H1 (cell line): ENCODE results near the gene PC. TPM values are rescaled to one million over a fixed set of nuclear protein-coding genes. Genes with fewer than 3 reads are reported as not detected.

Source experiments
- CBX5 ChIP-seq: fragments of 300-800, 300-1000 bp; sonication (generic); IDR thresholded peaks from 2 replicates; pipeline ENCODE4 v1.7.1; 2016; ENCODE audit warnings: antibody characterized with exemption, low read length, low read depth
- CTCF ChIP-seq, 3 experiments: IDR thresholded peaks; 1 replicate in 2 of 3; 2 replicates in 1 of 3; pipeline versions ENCODE4 v1.5.1 to v1.6.1; 2011; ENCODE audit warnings: low read length in 3 of 3, mild to moderate bottlenecking in 3 of 3, inconsistent platforms in 2 of 3, low read depth in 1 of 3, moderate library complexity in 1 of 3; ENCODE audit not compliant: insufficient read depth in 1 of 3; ENCODE audit errors: control extremely low read depth in 1 of 3
- EGR1 ChIP-seq: IDR thresholded peaks from 2 replicates; pipeline ENCODE4 v1.6.1; 2011; ENCODE audit warnings: low read depth, low read length, borderline replicate concordance
- KDM4A ChIP-seq: IDR thresholded peaks from one replicate; pipeline ENCODE4 v1.7.1; 2012; ENCODE audit warnings: low read depth, mild to moderate bottlenecking, moderate library complexity, low read length, inconsistent platforms; ENCODE audit not compliant: severe bottlenecking
- KDM5A ChIP-seq: fragments of 200-600 bp; IDR thresholded peaks from 2 replicates; pipeline ENCODE4 v1.7.1; 2012; ENCODE audit warnings: mild to moderate bottlenecking, low read length, inconsistent platforms, mixed read lengths
- SAP30 ChIP-seq: fragments of 300-600 bp; sonication (generic); IDR thresholded peaks from 2 replicates; pipeline ENCODE4 v1.7.1; 2012; ENCODE audit warnings: low read length, moderate library complexity, mild to moderate bottlenecking, inconsistent platforms; ENCODE audit not compliant: insufficient read depth, insufficient replicate concordance
- SP2 ChIP-seq: IDR thresholded peaks from 2 replicates; pipeline ENCODE4 v1.6.1; 2012; ENCODE audit warnings: mild to moderate bottlenecking, low read length, inconsistent platforms
- TCF12 ChIP-seq: IDR thresholded peaks from 2 replicates; pipeline ENCODE4 v1.6.1; 2011; ENCODE audit warnings: low read depth, mild to moderate bottlenecking, low read length
- polyA plus RNA-seq, 7 experiments: library from polyadenylated mRNA; depleted of rRNA in 3 of 7; stranded (reverse) in 5 of 7; unstranded in 2 of 7; fragments of >200 nt in 5 of 7; fragments of 200-250 nt in 2 of 7; gene quantifications; 1 replicate in 5 of 7; 2 replicates in 1 of 7; 4 replicates in 1 of 7; pipeline versions ENCODE4 v1.2.1 to v1.2.3, GENCODE V29; 2011 to 2013; ENCODE audit warnings: missing spikeins in 2 of 7, mixed read lengths in 2 of 7
- total RNA-seq: library from RNA; stranded (reverse); fragmentation: NEBNext Ultra II Directional; extraction: Animal tissue kit (Norgen Biotek cat#: 25700); gene quantifications from 2 replicates; pipeline ENCODE4 v1.2.1, GENCODE V29; 2021

PC gene
- total and polyA plus RNA-seq, 2 of the 8 experiments (the other 6 are each of a cell fraction or from before 2014, with no cell fraction given), result 11.5 to 27.5 TPM

DNA sequence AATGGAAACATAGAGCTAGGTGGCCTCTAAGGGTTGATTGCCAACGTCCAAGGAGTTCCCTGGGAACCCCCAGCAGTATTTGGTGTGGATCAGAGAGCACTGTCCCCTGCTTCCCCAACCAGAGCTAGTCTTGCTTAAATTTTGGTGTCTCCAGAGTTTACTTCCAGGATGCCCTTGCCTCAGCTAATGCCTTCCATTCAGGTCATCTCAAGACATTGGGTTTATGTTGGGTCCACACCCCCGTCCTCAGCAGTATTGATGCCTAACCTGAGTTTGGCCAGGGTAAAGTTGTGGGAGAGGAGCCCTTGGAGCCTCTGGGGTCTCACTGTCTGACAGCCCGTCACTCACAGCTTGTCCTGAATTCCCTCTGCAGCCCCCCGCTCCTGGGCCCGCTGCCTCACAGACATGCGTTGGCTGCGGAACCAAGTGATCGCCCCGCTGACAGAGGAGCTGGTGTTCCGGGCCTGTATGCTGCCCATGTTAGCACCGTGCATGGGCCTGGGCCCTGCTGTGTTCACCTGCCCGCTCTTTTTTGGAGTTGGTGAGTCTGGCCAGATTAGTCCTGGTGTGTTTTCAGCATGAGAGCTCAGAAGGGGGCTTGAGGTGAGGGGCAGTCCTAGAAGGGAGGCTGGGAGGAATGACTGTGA is 113.6 kb downstream of the PC start (continued):
- TF ChIP-seq SAP30 (no peak), EGR1 (no peak), CBX5 (no peak), KDM4A (no peak), KDM5A (no peak), TCF12 (no peak), SP2 (no peak), CTCF (IDR thresholded peaks at IDR 0.05; ENCODE audit: control extremely low read depth in 1 of 3, insufficient read depth in 1 of 3, low read depth in 1 of 3, low read length in 3 of 3) (no peak)
